Measurements from ENCODE around the gene SLC7A10.
"Not testable (repeated sequence)": the region's sequence is repeated elsewhere in the genome, so short reads cannot be mapped to it uniquely, and the experiment has no call there.

The SLC7A10 gene

GRCh38 chr19:33227242-33227650 is 1.6 kb upstream of the SLC7A10 start:
- WGBS, 2 experiments (ENCODE audit: insufficient coverage in 2 of 2), result 37 to 39% methylated on average over 10 to 17 of the region's 18 CpGs
- H3K36me3 ChIP-seq (ENCODE audit: control insufficient read depth, insufficient read depth, low read length), result no peaks in the 10 kb centered on the region
- peaks cover 24% of the 10 kb centered on the region for H3K9me3 ChIP-seq (ENCODE audit: control insufficient read depth, low read length)
- no peak overlapping the region for H3K4me3 ChIP-seq (ENCODE audit: extremely low read depth, insufficient read depth, low read length, poor library complexity, severe bottlenecking)
- no peak overlapping the region for H3K27ac ChIP-seq (ENCODE audit: low read depth, low read length, severe bottlenecking)
- peaks cover 9% of the 10 kb centered on the region for H3K4me1 ChIP-seq (ENCODE audit: control insufficient read depth, insufficient read depth, low read length, poor library complexity, severe bottlenecking)

- WGBS, 2 experiments (ENCODE audit: insufficient coverage in 2 of 2), result 3 to 5% methylated on average over 39 to 48 of the region's 66 CpGs
- Histone ChIP-seq H3K4me3 (ENCODE audit: extremely low read depth, insufficient read depth, low read length, poor library complexity, severe bottlenecking) (peak overlapping the region; percentile 11), H3K36me3 (ENCODE audit: control insufficient read depth, insufficient read depth, low read length) (no peaks in the 10 kb centered on the region), H3K9me3 (ENCODE audit: control insufficient read depth, low read length) (peaks cover 24% of the 10 kb centered on the region), H3K27ac (ENCODE audit: low read depth, low read length, severe bottlenecking) (no peak overlapping the region), H3K4me1 (ENCODE audit: control insufficient read depth, insufficient read depth, low read length, poor library complexity, severe bottlenecking) (peaks cover 9% of the 10 kb centered on the region)
These were observed 1.0 kb upstream of the SLC7A10 start for GRCh38 chr19:33226550-33227241.

GRCh38 chr19:33224694-33225457 is 774 bp downstream of the SLC7A10 start:
- Histone ChIP-seq H3K9me3 (ENCODE audit: control insufficient read depth, low read length) (peaks cover 24% of the 10 kb centered on the region), H3K27ac (ENCODE audit: low read depth, low read length, severe bottlenecking) (no peak overlapping the region), H3K4me3 (ENCODE audit: extremely low read depth, insufficient read depth, low read length, poor library complexity, severe bottlenecking) (no peak overlapping the region), H3K36me3 (ENCODE audit: control insufficient read depth, insufficient read depth, low read length) (no peaks in the 10 kb centered on the region), H3K4me1 (ENCODE audit: control insufficient read depth, insufficient read depth, low read length, poor library complexity, severe bottlenecking) (peaks cover 9% of the 10 kb centered on the region)
- 71 to 82% methylated on average over 11 to 15 of the region's 18 CpGs for WGBS, 2 experiments (ENCODE audit: insufficient coverage in 2 of 2)

- H3K36me3 ChIP-seq (ENCODE audit: control insufficient read depth, insufficient read depth, low read length); H3K4me3 ChIP-seq (ENCODE audit: extremely low read depth, insufficient read depth, low read length, poor library complexity, severe bottlenecking); H3K9me3 ChIP-seq (ENCODE audit: control insufficient read depth, low read length); H3K27ac ChIP-seq (ENCODE audit: low read depth, low read length, severe bottlenecking): not testable (repeated sequence)
- peaks cover 12% of the 10 kb centered on the region for H3K4me1 ChIP-seq (ENCODE audit: control insufficient read depth, insufficient read depth, low read length, poor library complexity, severe bottlenecking)
- no CpG with 5 or more reads among the region's 2 CpGs for WGBS, 2 experiments (ENCODE audit: insufficient coverage in 2 of 2)
These were observed 3.4 kb downstream of the SLC7A10 start for GRCh38 chr19:33222255-33222654.

GRCh38 chr19:33221638-33222037 is 4.0 kb downstream of the SLC7A10 start:
- Histone ChIP-seq H3K4me1 (ENCODE audit: control insufficient read depth, insufficient read depth, low read length, poor library complexity, severe bottlenecking) (peaks cover 12% of the 10 kb centered on the region), H3K27ac (ENCODE audit: low read depth, low read length, severe bottlenecking) (no peak overlapping the region), H3K4me3 (ENCODE audit: extremely low read depth, insufficient read depth, low read length, poor library complexity, severe bottlenecking) (no peak overlapping the region), H3K36me3 (ENCODE audit: control insufficient read depth, insufficient read depth, low read length) (no peaks in the 10 kb centered on the region), H3K9me3 (ENCODE audit: control insufficient read depth, low read length) (no peaks in the 10 kb centered on the region)
- WGBS, 2 experiments (ENCODE audit: insufficient coverage in 2 of 2), result 91 to 95% methylated on average over 5 to 6 of the region's 6 CpGs

GRCh38 chr19:33220735-33221134 is 4.9 kb downstream of the SLC7A10 start:
- Histone ChIP-seq H3K27ac (ENCODE audit: low read depth, low read length, severe bottlenecking) (no peak overlapping the region), H3K4me1 (ENCODE audit: control insufficient read depth, insufficient read depth, low read length, poor library complexity, severe bottlenecking) (peaks cover 3% of the 10 kb centered on the region), H3K4me3 (ENCODE audit: extremely low read depth, insufficient read depth, low read length, poor library complexity, severe bottlenecking) (no peak overlapping the region), H3K9me3 (ENCODE audit: control insufficient read depth, low read length) (no peaks in the 10 kb centered on the region), H3K36me3 (ENCODE audit: control insufficient read depth, insufficient read depth, low read length) (no peaks in the 10 kb centered on the region)
- WGBS, 2 experiments (ENCODE audit: insufficient coverage in 2 of 2), result 83 to 86% methylated on average over 9 of the region's 9 CpGs

- WGBS, 2 experiments (ENCODE audit: insufficient coverage in 2 of 2), result 93 to 95% methylated on average over 14 to 18 of the region's 18 CpGs
- H3K4me1 ChIP-seq (ENCODE audit: control insufficient read depth, insufficient read depth, low read length, poor library complexity, severe bottlenecking), result peaks cover 3% of the 10 kb centered on the region
- no peaks in the 10 kb centered on the region for H3K9me3 ChIP-seq (ENCODE audit: control insufficient read depth, low read length)
- H3K27ac ChIP-seq (ENCODE audit: low read depth, low read length, severe bottlenecking), result no peak overlapping the region
- no peak overlapping the region for H3K4me3 ChIP-seq (ENCODE audit: extremely low read depth, insufficient read depth, low read length, poor library complexity, severe bottlenecking)
- H3K36me3 ChIP-seq (ENCODE audit: control insufficient read depth, insufficient read depth, low read length), result no peaks in the 10 kb centered on the region
These were observed 5.5 kb downstream of the SLC7A10 start for GRCh38 chr19:33220115-33220514.

- H3K9me3 ChIP-seq (ENCODE audit: control insufficient read depth, low read length), result no peaks in the 10 kb centered on the region
- WGBS, 2 experiments (ENCODE audit: insufficient coverage in 2 of 2), result 69 to 81% methylated on average over 11 to 12 of the region's 12 CpGs
- H3K4me1 ChIP-seq (ENCODE audit: control insufficient read depth, insufficient read depth, low read length, poor library complexity, severe bottlenecking), result peaks cover 3% of the 10 kb centered on the region
- H3K36me3 ChIP-seq (ENCODE audit: control insufficient read depth, insufficient read depth, low read length), result no peaks in the 10 kb centered on the region
- H3K27ac ChIP-seq (ENCODE audit: low read depth, low read length, severe bottlenecking), result no peak overlapping the region
- H3K4me3 ChIP-seq (ENCODE audit: extremely low read depth, insufficient read depth, low read length, poor library complexity, severe bottlenecking), result no peak overlapping the region
These were observed 6.3 kb downstream of the SLC7A10 start for GRCh38 chr19:33219261-33219815.

- H3K36me3 ChIP-seq (ENCODE audit: control insufficient read depth, insufficient read depth, low read length), result no peaks in the 10 kb centered on the region
- WGBS, 2 experiments (ENCODE audit: insufficient coverage in 2 of 2), result 88 to 93% methylated on average over 5 to 6 of the region's 8 CpGs
These were observed 7.8 kb downstream of the SLC7A10 start for GRCh38 chr19:33217881-33218280.

GRCh38 chr19:33216198-33216830 is 9.3 kb downstream of the SLC7A10 start:
- no peaks in the 10 kb centered on the region for H3K36me3 ChIP-seq (ENCODE audit: control insufficient read depth, insufficient read depth, low read length)
- no peaks in the 10 kb centered on the region for H3K9me3 ChIP-seq (ENCODE audit: control insufficient read depth, low read length)
- H3K4me3 ChIP-seq (ENCODE audit: extremely low read depth, insufficient read depth, low read length, poor library complexity, severe bottlenecking), result no peak overlapping the region
- H3K27ac ChIP-seq (ENCODE audit: low read depth, low read length, severe bottlenecking), result no peak overlapping the region
- 66 to 67% methylated on average over 11 of the region's 12 CpGs for WGBS, 2 experiments (ENCODE audit: insufficient coverage in 2 of 2)
- peaks cover 3% of the 10 kb centered on the region for H3K4me1 ChIP-seq (ENCODE audit: control insufficient read depth, insufficient read depth, low read length, poor library complexity, severe bottlenecking)

More at GRCh38 chr19:33217881-33218280, 7.8 kb downstream of the SLC7A10 start:
- Histone ChIP-seq H3K4me3 (ENCODE audit: extremely low read depth, insufficient read depth, low read length, poor library complexity, severe bottlenecking) (no peak overlapping the region), H3K27ac (ENCODE audit: low read depth, low read length, severe bottlenecking) (no peak overlapping the region), H3K4me1 (ENCODE audit: control insufficient read depth, insufficient read depth, low read length, poor library complexity, severe bottlenecking) (peaks cover 3% of the 10 kb centered on the region), H3K9me3 (ENCODE audit: control insufficient read depth, low read length) (no peaks in the 10 kb centered on the region)

Measured in mesodermal cell (in vitro differentiated cells).